ENCODE measurements around the gene CDH6. TPM values are rescaled to one million over a fixed set of nuclear protein-coding genes. Genes with fewer than 3 reads are reported as not detected.

The CDH6 gene
- total and polyA plus RNA-seq, 2 experiments from 2014 or later = 0.60 to 1.1 TPM

DNA sequence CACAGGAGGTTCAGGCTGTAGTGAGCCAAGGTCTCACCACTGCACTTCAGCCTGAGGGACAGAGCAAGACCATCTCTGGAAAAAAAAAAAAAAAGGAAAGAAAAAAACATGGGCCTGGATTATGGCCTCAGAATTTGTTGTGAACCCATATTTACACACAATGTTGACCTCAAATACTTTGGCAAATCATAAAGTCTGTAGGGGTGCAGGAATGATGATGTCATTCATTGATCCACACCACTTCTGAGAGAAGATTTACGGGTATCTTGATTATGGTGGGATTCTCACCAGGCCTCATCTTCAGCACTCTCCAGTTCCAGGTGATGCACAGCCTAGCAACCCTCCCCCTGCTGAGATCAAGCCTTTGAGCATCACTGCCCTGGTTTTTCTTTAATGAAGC lies 156.9 kb downstream of the CDH6 start:
- Mint-ChIP-seq H3K4me3 (no peak overlapping the region), H3K27me3 (ENCODE audit: insufficient read depth, low read depth, poor library complexity) (no peaks in the 10 kb centered on the region), H3K36me3 (ENCODE audit: low read depth) (no peaks in the 10 kb centered on the region), H3K4me1 (peaks cover 4% of the 10 kb centered on the region; the same call in 1 of the 3 replicates), H3K27ac (no peak overlapping the region), H3K9me3 (no peaks in the 10 kb centered on the region; the same call in 2 of the 3 replicates)
- H3K27ac ChIP-seq (ENCODE audit: low read depth) = no peak overlapping the region
- no peak overlapping the region for H3K4me3 ChIP-seq
- TF ChIP-seq EZH2 (IDR thresholded peaks at IDR 0.05; ENCODE audit: low read depth, unreplicated experiment) (no peak), NANOG (IDR thresholded peaks at IDR 0.05; ENCODE audit: borderline replicate concordance) (no peak), ETS1 (IDR thresholded peaks at IDR 0.05) (no peak), CREB1 (CRISPR knock-in tag; IDR thresholded peaks at IDR 0.05; ENCODE audit: low read depth) (no peak), POLR2AphosphoS5 (IDR thresholded peaks at IDR 0.05; ENCODE audit: low read depth) (no peak)
- TF ChIP-seq, protein P1, sequence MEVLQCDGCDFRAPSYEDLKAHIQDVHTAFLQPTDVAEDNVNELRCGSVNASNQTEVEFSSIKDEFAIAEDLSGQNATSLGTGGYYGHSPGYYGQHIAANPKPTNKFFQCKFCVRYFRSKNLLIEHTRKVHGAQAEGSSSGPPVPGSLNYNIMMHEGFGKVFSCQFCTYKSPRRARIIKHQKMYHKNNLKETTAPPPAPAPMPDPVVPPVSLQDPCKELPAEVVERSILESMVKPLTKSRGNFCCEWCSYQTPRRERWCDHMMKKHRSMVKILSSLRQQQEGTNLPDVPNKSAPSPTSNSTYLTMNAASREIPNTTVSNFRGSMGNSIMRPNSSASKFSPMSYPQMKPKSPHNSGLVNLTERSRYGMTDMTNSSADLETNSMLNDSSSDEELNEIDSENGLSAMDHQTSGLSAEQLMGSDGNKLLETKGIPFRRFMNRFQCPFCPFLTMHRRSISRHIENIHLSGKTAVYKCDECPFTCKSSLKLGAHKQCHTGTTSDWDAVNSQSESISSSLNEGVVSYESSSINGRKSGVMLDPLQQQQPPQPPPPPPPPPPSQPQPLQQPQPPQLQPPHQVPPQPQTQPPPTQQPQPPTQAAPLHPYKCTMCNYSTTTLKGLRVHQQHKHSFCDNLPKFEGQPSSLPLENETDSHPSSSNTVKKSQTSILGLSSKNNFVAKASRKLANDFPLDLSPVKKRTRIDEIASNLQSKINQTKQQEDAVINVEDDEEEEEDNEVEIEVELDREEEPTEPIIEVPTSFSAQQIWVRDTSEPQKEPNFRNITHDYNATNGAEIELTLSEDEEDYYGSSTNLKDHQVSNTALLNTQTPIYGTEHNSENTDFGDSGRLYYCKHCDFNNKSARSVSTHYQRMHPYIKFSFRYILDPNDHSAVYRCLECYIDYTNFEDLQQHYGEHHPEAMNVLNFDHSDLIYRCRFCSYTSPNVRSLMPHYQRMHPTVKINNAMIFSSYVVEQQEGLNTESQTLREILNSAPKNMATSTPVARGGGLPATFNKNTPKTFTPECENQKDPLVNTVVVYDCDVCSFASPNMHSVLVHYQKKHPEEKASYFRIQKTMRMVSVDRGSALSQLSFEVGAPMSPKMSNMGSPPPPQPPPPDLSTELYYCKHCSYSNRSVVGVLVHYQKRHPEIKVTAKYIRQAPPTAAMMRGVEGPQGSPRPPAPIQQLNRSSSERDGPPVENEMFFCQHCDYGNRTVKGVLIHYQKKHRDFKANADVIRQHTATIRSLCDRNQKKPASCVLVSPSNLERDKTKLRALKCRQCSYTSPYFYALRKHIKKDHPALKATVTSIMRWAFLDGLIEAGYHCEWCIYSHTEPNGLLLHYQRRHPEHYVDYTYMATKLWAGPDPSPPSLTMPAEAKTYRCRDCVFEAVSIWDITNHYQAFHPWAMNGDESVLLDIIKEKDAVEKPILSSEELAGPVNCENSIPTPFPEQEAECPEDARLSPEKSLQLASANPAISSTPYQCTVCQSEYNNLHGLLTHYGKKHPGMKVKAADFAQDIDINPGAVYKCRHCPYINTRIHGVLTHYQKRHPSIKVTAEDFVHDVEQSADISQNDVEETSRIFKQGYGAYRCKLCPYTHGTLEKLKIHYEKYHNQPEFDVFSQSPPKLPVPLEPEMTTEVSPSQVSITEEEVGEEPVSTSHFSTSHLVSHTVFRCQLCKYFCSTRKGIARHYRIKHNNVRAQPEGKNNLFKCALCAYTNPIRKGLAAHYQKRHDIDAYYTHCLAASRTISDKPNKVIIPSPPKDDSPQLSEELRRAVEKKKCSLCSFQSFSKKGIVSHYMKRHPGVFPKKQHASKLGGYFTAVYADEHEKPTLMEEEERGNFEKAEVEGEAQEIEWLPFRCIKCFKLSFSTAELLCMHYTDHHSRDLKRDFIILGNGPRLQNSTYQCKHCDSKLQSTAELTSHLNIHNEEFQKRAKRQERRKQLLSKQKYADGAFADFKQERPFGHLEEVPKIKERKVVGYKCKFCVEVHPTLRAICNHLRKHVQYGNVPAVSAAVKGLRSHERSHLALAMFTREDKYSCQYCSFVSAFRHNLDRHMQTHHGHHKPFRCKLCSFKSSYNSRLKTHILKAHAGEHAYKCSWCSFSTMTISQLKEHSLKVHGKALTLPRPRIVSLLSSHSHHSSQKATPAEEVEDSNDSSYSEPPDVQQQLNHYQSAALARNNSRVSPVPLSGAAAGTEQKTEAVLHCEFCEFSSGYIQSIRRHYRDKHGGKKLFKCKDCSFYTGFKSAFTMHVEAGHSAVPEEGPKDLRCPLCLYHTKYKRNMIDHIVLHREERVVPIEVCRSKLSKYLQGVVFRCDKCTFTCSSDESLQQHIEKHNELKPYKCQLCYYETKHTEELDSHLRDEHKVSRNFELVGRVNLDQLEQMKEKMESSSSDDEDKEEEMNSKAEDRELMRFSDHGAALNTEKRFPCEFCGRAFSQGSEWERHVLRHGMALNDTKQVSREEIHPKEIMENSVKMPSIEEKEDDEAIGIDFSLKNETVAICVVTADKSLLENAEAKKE (CRISPR knock-in tag; IDR thresholded peaks at IDR 0.05) = no peak
- no peaks in the 10 kb centered on the region for H3K79me2 ChIP-seq (replicated peaks; ENCODE audit: insufficient read depth)
- no peaks in the 10 kb centered on the region for H4K20me1 ChIP-seq (replicated peaks; ENCODE audit: insufficient read depth)
- no peaks in the 10 kb centered on the region for H3K36me3 ChIP-seq (ENCODE audit: insufficient read depth)
- ATAC-seq (no peak), DNase-seq (ENCODE audit: low spot score) (no peak)
- no peaks in the 10 kb centered on the region for H3F3A ChIP-seq (replicated peaks; ENCODE audit: low read depth)
- H3K4me1 ChIP-seq (ENCODE audit: insufficient read depth) = no peaks in the 10 kb centered on the region
- peaks cover 12% of the 10 kb centered on the region; the same call in 1 of the 2 replicates for H3K9me2 ChIP-seq (ENCODE audit: insufficient read depth)
- H2AFZ ChIP-seq = no peak overlapping the region
- H3K4me2 ChIP-seq = no peak overlapping the region
- no peaks in the 10 kb centered on the region for H3K27me3 ChIP-seq (ENCODE audit: insufficient read depth)
